ENCODE data around the gene FAM76A. TPM values are rescaled to one million over a fixed set of nuclear protein-coding genes. Genes with fewer than 3 reads are reported as not detected.

FAM76A gene
- polyA plus RNA-seq, 1 donor (not counting 4 experiments of a cell fraction or from before 2014, with no cell fraction given) = 13.5 TPM

- peaks cover 15 to 28% of the 10 kb centered on the region in 2 experiments for H3K36me3 ChIP-seq (ENCODE audit: control insufficient read depth in 2 of 2, extremely low read depth in 1 of 2, insufficient read depth in 2 of 2, low read length in 2 of 2)
These were observed 26.6 kb downstream of the FAM76A start for GRCh38 chr1:27752360-27752759.

DNA sequence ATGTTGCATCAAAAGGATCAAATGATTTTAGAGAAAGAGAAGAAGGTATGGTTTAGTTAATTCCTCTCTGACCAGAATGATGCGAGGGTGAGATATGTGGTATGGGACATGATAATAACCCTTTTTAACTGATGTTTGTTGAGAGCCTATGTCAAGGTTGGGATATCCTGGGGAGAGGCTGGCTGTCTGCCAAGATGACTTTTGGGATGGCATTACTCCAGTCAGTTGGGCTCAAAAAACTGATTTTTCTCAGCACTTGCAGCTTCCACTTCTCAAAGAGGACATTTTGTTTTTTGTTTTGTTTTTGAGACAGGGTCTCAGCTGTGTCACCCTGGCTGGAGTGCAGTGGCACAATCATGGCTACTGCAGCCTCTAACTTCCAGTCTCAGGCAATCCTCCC lies 29.5 kb downstream of the FAM76A start:
- Histone ChIP-seq H3K4me3 (ENCODE audit: control insufficient read depth in 2 of 3, extremely low read depth in 1 of 3, insufficient read depth in 2 of 3, low read depth in 1 of 3, low read length in 3 of 3) (no peak overlapping the region), H4K20me1 (ENCODE audit: control insufficient read depth, extremely low read depth, insufficient read depth, low read length) (no peaks in the 10 kb centered on the region), H3K9me1 (ENCODE audit: control insufficient read depth, extremely low read depth, insufficient read depth, low read length) (no peaks in the 10 kb centered on the region), H3K4me2 (ENCODE audit: control insufficient read depth, extremely low read depth, insufficient read depth, low read depth, low read length) (no peak overlapping the region), H3K36me3 (ENCODE audit: control insufficient read depth in 2 of 2, extremely low read depth in 1 of 2, insufficient read depth in 2 of 2, low read length in 2 of 2) (peaks cover 15 to 21% of the 10 kb centered on the region in 2 experiments), H3K9ac (ENCODE audit: control insufficient read depth, extremely low read depth, insufficient read depth, low read length) (no peak overlapping the region), H2AFZ (ENCODE audit: control insufficient read depth, low read length) (no peak overlapping the region), H3K4me1 (ENCODE audit: control insufficient read depth, extremely low read depth, insufficient read depth, low read length) (no peaks in the 10 kb centered on the region), H3K79me2 (ENCODE audit: control insufficient read depth, insufficient read depth, low read length) (no peaks in the 10 kb centered on the region), H3K27me3 (ENCODE audit: control insufficient read depth, extremely low read depth, insufficient read depth, low read length) (no peaks in the 10 kb centered on the region), H3K9me3 (ENCODE audit: control insufficient read depth, low read depth, low read length) (no peaks in the 10 kb centered on the region), H3K27ac (ENCODE audit: control insufficient read depth, insufficient read depth, low read length) (no peak overlapping the region)
- no peak for FAIRE-seq
- TF ChIP-seq EZH2 (IDR thresholded peaks at IDR 0.05; ENCODE audit: low read length) (no peak), CTCF (optimal IDR thresholded peaks at IDR 0.05 in 1 of 3, IDR thresholded peaks at IDR 0.05 in 1 of 3, conservative IDR thresholded peaks at IDR 0.05 in 1 of 3; ENCODE audit: extremely low read depth in 1 of 3, insufficient read depth in 2 of 3, low read length in 3 of 3) (no peak)
- dilution Hi-C loops (cut with MboI; ENCODE audit: extremely low pct_ligation_motif_present, low sequenced_read_pairs) = no loop called here
- no peak for DNase-seq (ENCODE audit: low read depth, low spot score)

More at GRCh38 chr1:27752360-27752759, 26.6 kb downstream of the FAM76A start:
- dilution Hi-C loops (cut with MboI; ENCODE audit: extremely low pct_ligation_motif_present, low sequenced_read_pairs) = no loop called here
- H3K4me2 ChIP-seq (ENCODE audit: control insufficient read depth, extremely low read depth, insufficient read depth, low read depth, low read length) = no peak overlapping the region
- H3K27ac ChIP-seq (ENCODE audit: control insufficient read depth, insufficient read depth, low read length) = no peak overlapping the region
- H3K9me3 ChIP-seq (ENCODE audit: control insufficient read depth, low read depth, low read length) = no peaks in the 10 kb centered on the region
- no peak for FAIRE-seq
- H3K4me1 ChIP-seq (ENCODE audit: control insufficient read depth, extremely low read depth, insufficient read depth, low read length) = no peaks in the 10 kb centered on the region
- H3K9ac ChIP-seq (ENCODE audit: control insufficient read depth, extremely low read depth, insufficient read depth, low read length) = no peak overlapping the region
- TF ChIP-seq EZH2 (IDR thresholded peaks at IDR 0.05; ENCODE audit: low read length) (no peak), CTCF (optimal IDR thresholded peaks at IDR 0.05 in 1 of 3, IDR thresholded peaks at IDR 0.05 in 1 of 3, conservative IDR thresholded peaks at IDR 0.05 in 1 of 3; ENCODE audit: extremely low read depth in 1 of 3, insufficient read depth in 2 of 3, low read length in 3 of 3) (no peak)
- H3K4me3 ChIP-seq (ENCODE audit: control insufficient read depth in 2 of 3, extremely low read depth in 1 of 3, insufficient read depth in 2 of 3, low read depth in 1 of 3, low read length in 3 of 3) = no peak overlapping the region
- no peak overlapping the region for H2AFZ ChIP-seq (ENCODE audit: control insufficient read depth, low read length)
- no peak for DNase-seq (ENCODE audit: low read depth, low spot score)
- H3K79me2 ChIP-seq (ENCODE audit: control insufficient read depth, insufficient read depth, low read length) = no peaks in the 10 kb centered on the region
- no peaks in the 10 kb centered on the region for H3K9me1 ChIP-seq (ENCODE audit: control insufficient read depth, extremely low read depth, insufficient read depth, low read length)
- H3K27me3 ChIP-seq (ENCODE audit: control insufficient read depth, extremely low read depth, insufficient read depth, low read length) = no peaks in the 10 kb centered on the region
- no peaks in the 10 kb centered on the region for H4K20me1 ChIP-seq (ENCODE audit: control insufficient read depth, extremely low read depth, insufficient read depth, low read length)
